Measurements from ENCODE around the gene HPSE2. TPM values are rescaled to one million over a fixed set of nuclear protein-coding genes. Genes with fewer than 3 reads are reported as not detected.

Gene HPSE2
- total RNA-seq, 5 donors from 2014 or later (not counting 1 experiment from before 2014, with no cell fraction given) = 0.13 to 0.23 (median 0.18) TPM; not detected in 1

DNA sequence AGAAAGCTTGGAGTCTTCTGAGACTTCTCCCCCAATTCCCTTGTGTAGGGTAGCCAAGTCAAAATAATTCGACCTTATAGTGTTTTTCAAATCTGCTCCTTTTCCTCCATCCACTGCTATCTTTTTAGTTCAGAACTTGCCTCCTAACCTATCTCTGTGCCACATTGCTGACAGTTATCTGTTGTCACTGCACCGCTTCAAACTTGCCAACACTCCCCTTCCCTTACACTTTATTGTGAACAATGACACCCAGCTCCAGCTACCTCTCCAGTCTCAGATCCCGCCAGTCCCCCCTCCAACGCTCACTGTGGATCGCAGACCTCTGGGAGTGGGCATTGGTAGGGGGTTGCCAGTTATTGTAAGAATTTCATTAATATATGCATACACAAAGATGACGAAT lies 772.6 kb downstream of the HPSE2 start:
- Mint-ChIP-seq H3K4me3 (no peak overlapping the region), H3K27ac (no peak overlapping the region), H3K27me3 (peaks cover 15 to 17% of the 10 kb centered on the region in 2 donors), H3K4me1 (peaks cover 0 to 8% (median 3%) of the 10 kb centered on the region in 3 donors), H3K36me3 (no peaks in the 10 kb centered on the region), H3K9me3 (no peaks in the 10 kb centered on the region)
- H3K27me3 ChIP-seq (replicated peaks in 1 of 2; ENCODE audit: control insufficient read depth in 2 of 2, extremely low read depth in 1 of 2, insufficient read depth in 2 of 2, low read length in 1 of 2) = peaks cover 0 to 3% of the 10 kb centered on the region in 2 experiments
- CTCF ChIA-PET = no interaction called here
- H3K9me3 ChIP-seq = no peaks in the 10 kb centered on the region
- H3K27ac ChIP-seq (ENCODE audit: low read length) = no peak overlapping the region
- WGBS (ENCODE audit: insufficient coverage) = 90% methylated on average over 2 of the region's 6 CpGs
- H3K4me1 ChIP-seq (ENCODE audit: control insufficient read depth in 1 of 2, extremely low read depth in 1 of 2, insufficient read depth in 2 of 2, low read length in 2 of 2) = peaks cover 0 to 8% of the 10 kb centered on the region in 2 experiments
- no peaks in the 10 kb centered on the region for H3K36me3 ChIP-seq (ENCODE audit: control insufficient read depth in 2 of 2, extremely low read depth in 1 of 2, insufficient read depth in 1 of 2, low read length in 1 of 2)
- no peak overlapping the region for H3K4me3 ChIP-seq (ENCODE audit: control insufficient read depth in 1 of 2, extremely low read depth in 1 of 2, low read length in 1 of 2)
- ATAC-seq (replicated peaks in 1 of 4) (no peak), DNase-seq (no peak)
- POLR2A ChIA-PET = no interaction called here

DNA sequence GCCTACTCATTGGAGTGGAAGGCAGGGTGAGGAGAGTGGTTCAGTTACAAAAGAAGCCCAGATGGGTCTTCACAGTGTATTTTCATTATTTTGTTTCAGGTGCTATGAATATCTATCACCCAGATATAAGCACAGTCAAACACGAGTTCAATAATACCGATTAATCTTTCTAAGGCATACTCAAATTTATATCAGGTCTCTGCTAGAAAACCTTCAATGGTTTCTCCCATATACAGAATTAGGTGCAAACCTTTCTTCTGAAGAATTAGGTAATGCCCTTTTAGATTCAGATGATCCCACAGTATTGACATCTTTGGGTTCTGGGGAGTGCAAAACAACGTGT lies 774.2 kb downstream of the HPSE2 start:
- WGBS (ENCODE audit: insufficient coverage) = no CpG with 5 or more reads among the region's 3 CpGs
- Mint-ChIP-seq H3K4me3 (no peak overlapping the region), H3K9me3 (no peaks in the 10 kb centered on the region), H3K27ac (no peak overlapping the region), H3K36me3 (no peaks in the 10 kb centered on the region), H3K4me1 (no peaks in the 10 kb centered on the region), H3K27me3 (peaks cover 19 to 20% of the 10 kb centered on the region in 2 donors)
- H3K4me3 ChIP-seq (ENCODE audit: control insufficient read depth in 1 of 2, extremely low read depth in 1 of 2, low read length in 1 of 2) = no peak overlapping the region
- H3K27me3 ChIP-seq (replicated peaks in 1 of 2; ENCODE audit: control insufficient read depth in 2 of 2, extremely low read depth in 1 of 2, insufficient read depth in 2 of 2, low read length in 1 of 2) = peaks cover 0 to 13% of the 10 kb centered on the region in 2 experiments
- DNase-seq (no peak), ATAC-seq (replicated peaks in 1 of 4) (no peak)
- H3K9me3 ChIP-seq = no peaks in the 10 kb centered on the region
- no peaks in the 10 kb centered on the region for H3K36me3 ChIP-seq (ENCODE audit: control insufficient read depth in 2 of 2, extremely low read depth in 1 of 2, insufficient read depth in 1 of 2, low read length in 1 of 2)
- no peaks in the 10 kb centered on the region for H3K4me1 ChIP-seq (ENCODE audit: control insufficient read depth in 1 of 2, extremely low read depth in 1 of 2, insufficient read depth in 2 of 2, low read length in 2 of 2)
- POLR2A ChIA-PET = no interaction called here
- CTCF ChIA-PET = no interaction called here
- no peak overlapping the region for H3K27ac ChIP-seq (ENCODE audit: low read length)

DNA sequence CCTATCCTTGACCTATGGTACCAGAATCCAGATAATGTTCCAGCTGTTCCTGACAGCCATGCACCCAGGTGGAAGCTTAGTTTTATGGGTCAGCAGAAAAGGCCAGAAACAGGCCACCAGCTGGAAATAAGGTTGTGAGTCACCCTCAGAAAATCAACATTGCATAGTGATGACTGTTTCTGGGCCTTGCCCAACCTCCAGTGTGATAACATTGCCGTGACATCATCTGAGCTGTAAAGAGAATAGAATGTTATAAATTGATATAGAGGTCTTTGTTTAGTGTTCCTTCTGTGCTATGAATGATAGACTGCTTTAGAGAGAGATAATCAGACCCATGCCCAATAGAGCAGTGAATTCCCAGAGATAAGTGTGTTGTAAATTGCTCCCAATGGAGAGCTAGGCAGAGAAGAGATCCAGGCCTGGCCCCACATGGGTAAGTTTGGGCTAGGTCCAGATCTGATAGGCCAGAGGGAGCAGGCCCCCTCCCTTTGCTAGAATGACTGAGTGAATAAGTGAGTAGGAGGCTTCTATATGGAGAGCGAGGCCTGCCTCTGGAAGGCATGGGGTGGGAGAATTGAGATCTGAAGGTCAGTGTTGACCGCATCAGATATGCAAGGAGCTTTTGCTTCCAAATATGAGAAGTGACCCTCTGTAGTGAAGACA lies 774.7 kb downstream of the HPSE2 start:
- no peak overlapping the region for H3K4me3 ChIP-seq (ENCODE audit: control insufficient read depth in 1 of 2, extremely low read depth in 1 of 2, low read length in 1 of 2)
- POLR2A ChIA-PET = no interaction called here
- H3K36me3 Mint-ChIP-seq = no peaks in the 10 kb centered on the region
- H3K36me3 ChIP-seq (ENCODE audit: control insufficient read depth in 2 of 2, extremely low read depth in 1 of 2, insufficient read depth in 1 of 2, low read length in 1 of 2) = no peaks in the 10 kb centered on the region
- no peak overlapping the region for H3K27ac ChIP-seq (ENCODE audit: low read length)
- 85% methylated on average over 3 of the region's 3 CpGs for WGBS (ENCODE audit: insufficient coverage)
- H3K9me3 Mint-ChIP-seq = no peaks in the 10 kb centered on the region
- peaks cover 0 to 13% of the 10 kb centered on the region in 2 experiments for H3K27me3 ChIP-seq (replicated peaks in 1 of 2; ENCODE audit: control insufficient read depth in 2 of 2, extremely low read depth in 1 of 2, insufficient read depth in 2 of 2, low read length in 1 of 2)
- H3K4me3 Mint-ChIP-seq = no peak overlapping the region
- no peaks in the 10 kb centered on the region for H3K4me1 ChIP-seq (ENCODE audit: control insufficient read depth in 1 of 2, extremely low read depth in 1 of 2, insufficient read depth in 2 of 2, low read length in 2 of 2)
- CTCF ChIA-PET = no interaction called here
- no peak for DNase-seq
- no peaks in the 10 kb centered on the region for H3K9me3 ChIP-seq
- no peak overlapping the region for H3K27ac Mint-ChIP-seq
- H3K4me1 Mint-ChIP-seq = no peaks in the 10 kb centered on the region
- ATAC-seq (replicated peaks in 1 of 4) = no peak
- H3K27me3 Mint-ChIP-seq = peaks cover 19 to 20% of the 10 kb centered on the region in 2 donors

DNA sequence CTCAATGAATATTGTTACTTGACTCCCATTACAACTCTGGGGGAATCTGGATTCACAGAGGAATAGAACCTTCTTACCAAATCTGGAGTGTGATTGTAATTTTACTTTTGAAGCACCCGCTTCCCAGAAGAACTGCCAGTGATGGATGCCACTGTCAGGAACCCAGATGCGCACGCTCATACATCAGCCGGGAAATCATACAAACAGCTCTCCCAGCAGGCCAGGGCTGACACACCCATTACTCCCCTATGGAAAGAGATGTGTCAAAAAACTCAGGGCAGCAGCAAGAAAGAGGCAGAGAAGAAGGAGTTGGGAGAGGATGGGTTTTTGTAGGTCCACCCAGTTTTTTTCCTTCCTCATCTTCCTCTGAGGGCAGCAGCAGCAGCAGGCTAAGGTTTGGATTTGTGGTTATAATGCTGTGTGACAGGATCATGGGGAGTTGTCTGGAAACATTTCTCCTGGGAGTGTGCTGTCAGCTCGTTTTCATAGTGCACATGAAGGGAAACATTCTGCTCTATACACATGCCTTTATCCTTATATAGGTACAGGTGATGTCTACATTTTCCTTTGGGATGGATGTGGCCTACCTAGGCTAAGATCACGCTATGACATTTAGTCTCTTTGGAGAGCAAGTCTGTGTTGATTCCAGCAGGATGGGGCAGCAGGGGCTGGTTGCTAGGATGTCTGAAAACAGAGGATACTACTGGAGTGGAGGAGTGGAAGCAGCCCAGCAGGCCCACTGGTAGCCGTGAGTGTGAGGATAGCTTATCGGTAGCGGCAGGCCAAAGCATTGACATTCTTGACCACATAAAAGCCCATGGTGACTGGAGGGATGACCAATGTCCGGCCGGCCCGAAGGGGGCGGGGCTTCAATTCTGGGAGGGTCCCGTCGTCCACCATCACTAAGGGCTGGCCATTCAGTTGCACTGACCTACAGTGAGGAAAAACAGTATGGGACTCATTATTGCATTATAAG lies 776.6 kb downstream of the HPSE2 start:
- Histone ChIP-seq H3K4me1 (ENCODE audit: control insufficient read depth in 1 of 2, extremely low read depth in 1 of 2, insufficient read depth in 2 of 2, low read length in 2 of 2) (no peaks in the 10 kb centered on the region), H3K9me3 (no peaks in the 10 kb centered on the region), H3K4me3 (ENCODE audit: control insufficient read depth in 1 of 2, extremely low read depth in 1 of 2, low read length in 1 of 2) (no peak overlapping the region), H3K27ac (ENCODE audit: low read length) (no peak overlapping the region), H3K27me3 (replicated peaks in 1 of 2; ENCODE audit: control insufficient read depth in 2 of 2, extremely low read depth in 1 of 2, insufficient read depth in 2 of 2, low read length in 1 of 2) (peaks cover 0 to 16% of the 10 kb centered on the region in 2 experiments), H3K36me3 (ENCODE audit: control insufficient read depth in 2 of 2, extremely low read depth in 1 of 2, insufficient read depth in 1 of 2, low read length in 1 of 2) (no peaks in the 10 kb centered on the region)
- ATAC-seq (replicated peaks in 1 of 4) (no peak), DNase-seq (no peak)
- H3K27ac Mint-ChIP-seq = no peak overlapping the region
- 81% methylated on average over 2 of the region's 15 CpGs for WGBS (ENCODE audit: insufficient coverage)
- no peaks in the 10 kb centered on the region for H3K4me1 Mint-ChIP-seq
- POLR2A ChIA-PET = no interaction called here
- H3K4me3 Mint-ChIP-seq = no peak overlapping the region
- H3K36me3 Mint-ChIP-seq = no peaks in the 10 kb centered on the region
- peaks cover 17 to 19% of the 10 kb centered on the region in 2 donors for H3K27me3 Mint-ChIP-seq
- CTCF ChIA-PET = no interaction called here
- no peaks in the 10 kb centered on the region for H3K9me3 Mint-ChIP-seq

DNA sequence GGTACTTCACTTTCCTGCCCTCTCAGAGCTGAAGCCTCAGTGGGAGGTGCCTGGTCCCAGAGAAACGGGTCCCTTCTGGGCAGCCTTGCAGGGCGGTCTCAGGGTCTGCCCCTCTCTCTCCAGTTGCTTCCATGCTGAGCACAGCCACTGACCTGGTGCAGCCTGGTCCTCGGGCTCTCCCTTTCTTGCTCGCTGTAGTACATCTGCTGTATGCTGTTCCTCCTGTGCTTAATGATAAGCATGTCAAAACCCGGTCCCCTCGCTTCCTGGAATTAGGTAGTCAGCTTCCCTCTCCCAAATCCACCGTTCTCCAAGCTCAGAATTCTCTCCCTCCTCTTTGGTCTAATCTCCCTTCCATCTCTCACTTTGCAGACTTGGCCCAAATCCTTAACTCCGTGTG lies 777.9 kb downstream of the HPSE2 start:
- Histone ChIP-seq H3K4me3 (ENCODE audit: control insufficient read depth in 1 of 2, extremely low read depth in 1 of 2, low read length in 1 of 2) (no peak overlapping the region), H3K9me3 (no peaks in the 10 kb centered on the region), H3K4me1 (ENCODE audit: control insufficient read depth in 1 of 2, extremely low read depth in 1 of 2, insufficient read depth in 2 of 2, low read length in 2 of 2) (no peaks in the 10 kb centered on the region), H3K27ac (ENCODE audit: low read length) (no peak overlapping the region), H3K36me3 (ENCODE audit: control insufficient read depth in 2 of 2, extremely low read depth in 1 of 2, insufficient read depth in 1 of 2, low read length in 1 of 2) (no peaks in the 10 kb centered on the region), H3K27me3 (replicated peaks in 1 of 2; ENCODE audit: control insufficient read depth in 2 of 2, extremely low read depth in 1 of 2, insufficient read depth in 2 of 2, low read length in 1 of 2) (peaks cover 0 to 14% of the 10 kb centered on the region in 2 experiments)
- H3K4me1 Mint-ChIP-seq = no peaks in the 10 kb centered on the region
- CTCF ChIA-PET = interaction anchor here in 1 of 2 donors (0.6 kb wide), 2 partner anchors 8 to 15 kb away, joined by 3 to 4 read pairs; no protein-coding TSS in a partner anchor
- DNase-seq = no peak
- WGBS (ENCODE audit: insufficient coverage) = 68% methylated on average over 8 of the region's 8 CpGs
- H3K9me3 Mint-ChIP-seq = no peaks in the 10 kb centered on the region
- no peak for ATAC-seq (replicated peaks in 1 of 4)
- H3K4me3 Mint-ChIP-seq = no peak overlapping the region
- no peak overlapping the region for H3K27ac Mint-ChIP-seq
- POLR2A ChIA-PET = interaction anchor here in 1 of 2 donors (0.6 kb wide), 1 partner anchor 1597 kb away, joined by 7 read pairs; no protein-coding TSS in a partner anchor
- H3K27me3 Mint-ChIP-seq = peaks cover 11 to 14% of the 10 kb centered on the region in 2 donors
- no peaks in the 10 kb centered on the region for H3K36me3 Mint-ChIP-seq

DNA sequence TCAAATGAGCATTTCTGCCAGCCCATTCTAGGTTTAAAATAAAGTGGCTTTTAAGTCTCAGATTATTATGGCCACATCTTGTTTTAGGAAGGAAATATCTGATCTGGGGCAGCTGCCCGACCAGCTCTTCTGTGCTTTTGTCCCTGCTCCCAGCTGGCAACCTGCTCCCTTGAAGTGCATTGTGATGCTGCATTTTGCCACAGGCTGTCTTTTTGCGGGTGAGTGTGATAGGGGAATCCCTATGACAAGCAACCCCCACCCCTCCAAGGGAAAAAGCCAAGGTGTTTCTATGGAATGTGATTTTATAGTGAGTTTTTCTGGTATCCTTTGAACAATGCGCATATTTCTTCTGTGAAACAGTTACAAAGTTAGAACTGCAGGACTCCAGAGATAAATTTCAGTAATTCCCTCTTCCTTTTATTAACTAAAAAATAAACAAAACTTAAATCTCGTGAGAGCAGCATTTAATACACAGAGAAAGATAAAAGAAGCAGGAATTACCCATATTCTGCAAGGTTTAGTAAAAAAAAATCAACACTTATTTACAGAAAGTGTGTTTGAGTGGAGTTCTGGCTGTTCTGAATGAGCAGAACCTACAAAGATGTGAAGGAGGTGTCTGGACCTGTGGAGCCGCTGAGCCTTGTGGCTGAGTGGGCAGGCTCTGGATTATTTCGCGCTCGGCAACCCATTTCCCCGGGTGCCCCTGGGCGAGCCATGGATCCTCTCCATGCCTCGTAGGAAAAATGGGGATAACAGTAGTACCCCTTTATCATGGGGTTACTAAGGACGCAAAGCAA lies 778.8 kb downstream of the HPSE2 start:
- peaks cover 0 to 14% of the 10 kb centered on the region in 2 experiments for H3K27me3 ChIP-seq (replicated peaks in 1 of 2; ENCODE audit: control insufficient read depth in 2 of 2, extremely low read depth in 1 of 2, insufficient read depth in 2 of 2, low read length in 1 of 2)
- Mint-ChIP-seq H3K4me3 (no peak overlapping the region), H3K27ac (no peak overlapping the region), H3K36me3 (no peaks in the 10 kb centered on the region), H3K4me1 (no peaks in the 10 kb centered on the region), H3K9me3 (no peaks in the 10 kb centered on the region), H3K27me3 (peaks cover 12 to 14% of the 10 kb centered on the region in 2 donors)
- H3K27ac ChIP-seq (ENCODE audit: low read length) = no peak overlapping the region
- no peaks in the 10 kb centered on the region for H3K4me1 ChIP-seq (ENCODE audit: control insufficient read depth in 1 of 2, extremely low read depth in 1 of 2, insufficient read depth in 2 of 2, low read length in 2 of 2)
- DNase-seq (no peak), ATAC-seq (replicated peaks in 1 of 4) (no peak)
- H3K36me3 ChIP-seq (ENCODE audit: control insufficient read depth in 2 of 2, extremely low read depth in 1 of 2, insufficient read depth in 1 of 2, low read length in 1 of 2) = no peaks in the 10 kb centered on the region
- ChIA-PET POLR2A (no interaction called here), CTCF (no interaction called here)
- WGBS (ENCODE audit: insufficient coverage) = 93% methylated on average over 7 of the region's 12 CpGs
- no peak overlapping the region for H3K4me3 ChIP-seq (ENCODE audit: control insufficient read depth in 1 of 2, extremely low read depth in 1 of 2, low read length in 1 of 2)
- no peaks in the 10 kb centered on the region for H3K9me3 ChIP-seq
